BJ (cell line): ENCODE results near the gene HBM. TPM values are rescaled to one million over a fixed set of nuclear protein-coding genes. Genes with fewer than 3 reads are reported as not detected.
A peak's percentile ranks its signal among the peaks of the same experiment; 100 is the strongest.
"Not testable (repeated sequence)": the region's sequence is repeated elsewhere in the genome, so short reads cannot be mapped to it uniquely, and the experiment has no call there.

Source experiments
- CTCF ChIA-PET: fragments of 350-600 bp; formaldehyde crosslinking; extraction: SDS; loops from one replicate; lab custom pipeline; 2021; ENCODE audit warnings: antibody characterized with exemption, inconsistent platforms; lab: Yijun Ruan, JAX
- POLR2A ChIA-PET: fragments of 300-600 bp; sonication (Branson Sonifier 250); formaldehyde crosslinking; extraction: SDS; loops from one replicate; lab custom pipeline; 2021; ENCODE audit warnings: antibody characterized with exemption; lab: Charles Lee
- DNase-seq: peaks from one replicate; pipeline ENCODE4 v3.0.0-alpha.2; 2011; ENCODE audit warnings: low read depth
- H3K27me3 ChIP-seq: 2 replicates; pipeline ENCODE4 v1.6.0; 2011; ENCODE audit warnings: low read length; ENCODE audit not compliant: control insufficient read depth, insufficient read depth
- H3K36me3 ChIP-seq: 2 replicates; pipeline ENCODE4 v1.5.1; 2011; ENCODE audit warnings: low read length; ENCODE audit not compliant: control insufficient read depth, insufficient read depth
- H3K4me3 ChIP-seq: 2 replicates; pipeline ENCODE4 v1.5.1; 2011; ENCODE audit warnings: low read depth, mild to moderate bottlenecking, control low read depth, low read length
- CTCF ChIP-seq: IDR thresholded peaks from 2 replicates; pipeline ENCODE4 v1.5.1; 2011; ENCODE audit warnings: low read depth, mild to moderate bottlenecking, control low read depth, inconsistent platforms, low read length, moderate library complexity; ENCODE audit not compliant: insufficient read depth
- polyA plus RNA-seq: library from polyadenylated mRNA; depleted of rRNA; stranded (reverse); fragments of >200 nt; gene quantifications from 2 replicates; pipeline ENCODE4 v1.2.3, GENCODE V29; 2011

Gene HBM
- polyA plus RNA-seq, 1 experiment: not detected

- Histone ChIP-seq H3K27me3 (peaks cover 2% of the 10 kb centered on the region), H3K4me3 (peak overlapping the region; percentile 46), H3K36me3 (no peaks in the 10 kb centered on the region)
- CTCF ChIA-PET: no interaction called here
- DNase-seq: no peak
- POLR2A ChIA-PET: no interaction called here
- TF ChIP-seq CTCF: no peak
These were observed 11.4 kb upstream of the HBM start for GRCh38 chr16:154217-155030.

GRCh38 chr16:155031-155398 is 10.8 kb upstream of the HBM start:
- DNase-seq: no peak
- Histone ChIP-seq H3K27me3 (peaks cover 2% of the 10 kb centered on the region), H3K4me3 (no peak overlapping the region), H3K36me3 (no peaks in the 10 kb centered on the region)
- TF ChIP-seq CTCF: no peak
- POLR2A ChIA-PET: no interaction called here
- CTCF ChIA-PET: interaction anchor here (1.6 kb wide), 1 partner anchor 48 kb away, joined by 4 read pairs; no protein-coding TSS in a partner anchor

GRCh38 chr16:159136-159849 is 6.5 kb upstream of the HBM start:
- peaks cover 2% of the 10 kb centered on the region for H3K27me3 ChIP-seq
- H3K36me3 ChIP-seq: no peaks in the 10 kb centered on the region
- DNase-seq: no peak
- no peak for TF ChIP-seq CTCF
- ChIA-PET CTCF (no interaction called here), POLR2A (no interaction called here)
- no peak overlapping the region for H3K4me3 ChIP-seq

- CTCF ChIA-PET, H3K36me3 ChIP-seq, H3K27me3 ChIP-seq, H3K4me3 ChIP-seq, POLR2A ChIA-PET, DNase-seq: not testable (repeated sequence)
These were observed 5.5 kb upstream of the HBM start for GRCh38 chr16:160242-160641.

- H3K36me3 ChIP-seq: no peaks in the 10 kb centered on the region
- ChIA-PET CTCF (no interaction called here), POLR2A (no interaction called here)
- TF ChIP-seq CTCF: no peak
- H3K4me3 ChIP-seq: no peak overlapping the region
- no peak for DNase-seq
- H3K27me3 ChIP-seq: peaks cover 9% of the 10 kb centered on the region
These were observed 5.0 kb upstream of the HBM start for GRCh38 chr16:160691-161190.
